Measurements from ENCODE around the gene RNF167.
A peak's percentile ranks its signal among the peaks of the same experiment; 100 is the strongest.

Gene RNF167

GRCh38 chr17:4939796-4940554 lies at the start of gene RNF167, which contains the start of gene SLC25A11:
RNF167 (plus strand) TSS chr17:4940268; CDS start chr17:4940910, 642 bp downstream.
SLC25A11 (minus strand) TSS chr17:4940046; CDS start chr17:4939910, 136 bp downstream.
- Histone ChIP-seq H3K4me1 (ENCODE audit: insufficient read depth, low read length, poor library complexity, severe bottlenecking) (peaks cover 72% of the 10 kb centered on the region), H3K4me2 (ENCODE audit: low read depth, low read length, poor library complexity, severe bottlenecking) (peak within 1 kb of the TSS; percentile 98), H3K9ac (ENCODE audit: low read depth, low read length, poor library complexity, severe bottlenecking) (peak within 1 kb of the TSS; percentile 99), H2AFZ (ENCODE audit: low read length) (peak within 1 kb of the TSS; percentile 67), H4K20me1 (ENCODE audit: insufficient read depth, low read length, poor library complexity, severe bottlenecking) (peaks cover 46% of the 10 kb centered on the region), H3K27me3 (ENCODE audit: insufficient read depth, low read length, poor library complexity, severe bottlenecking) (no peaks in the 10 kb centered on the region), H3K9me2 (replicated peaks; ENCODE audit: low read depth, low read length) (no peaks in the 10 kb centered on the region), H3K9me3 (ENCODE audit: insufficient read depth, low read depth, low read length) (no peaks in the 10 kb centered on the region), H3F3A (ENCODE audit: low read depth) (peaks cover 22% of the 10 kb centered on the region), H3K36me3 (ENCODE audit: insufficient read depth, low read length) (peaks cover 23% of the 10 kb centered on the region; the same call in 1 of the 2 replicates), H3K79me2 (ENCODE audit: insufficient read depth, low read length) (peaks cover 78% of the 10 kb centered on the region), H3K4me3 (ENCODE audit: low read length, poor library complexity, severe bottlenecking) (peak within 1 kb of the TSS; percentile 90)
- TF ChIP-seq CTCF (conservative IDR thresholded peaks at IDR 0.05; ENCODE audit: low read length) (no peak), EZH2phosphoT487 (IDR thresholded peaks at IDR 0.05; ENCODE audit: borderline replicate concordance) (no peak)

- Histone ChIP-seq H3K9me3 (ENCODE audit: insufficient read depth, low read depth, low read length) (no peaks in the 10 kb centered on the region), H3K27me3 (ENCODE audit: insufficient read depth, low read length, poor library complexity, severe bottlenecking) (no peaks in the 10 kb centered on the region), H3K79me2 (ENCODE audit: insufficient read depth, low read length) (no peaks in the 10 kb centered on the region), H3K4me3 (ENCODE audit: low read length, poor library complexity, severe bottlenecking) (no peak overlapping the region), H4K20me1 (ENCODE audit: insufficient read depth, low read length, poor library complexity, severe bottlenecking) (no peaks in the 10 kb centered on the region), H3K36me3 (ENCODE audit: insufficient read depth, low read length) (peaks cover 37% of the 10 kb centered on the region; the same call in 1 of the 2 replicates), H3K9ac (ENCODE audit: low read depth, low read length, poor library complexity, severe bottlenecking) (no peak overlapping the region), H3K4me2 (ENCODE audit: low read depth, low read length, poor library complexity, severe bottlenecking) (no peak overlapping the region), H3K4me1 (ENCODE audit: insufficient read depth, low read length, poor library complexity, severe bottlenecking) (no peaks in the 10 kb centered on the region), H3K9me2 (replicated peaks; ENCODE audit: low read depth, low read length) (no peaks in the 10 kb centered on the region), H2AFZ (ENCODE audit: low read length) (no peak overlapping the region), H3F3A (ENCODE audit: low read depth) (no peaks in the 10 kb centered on the region)
- TF ChIP-seq EZH2phosphoT487 (IDR thresholded peaks at IDR 0.05; ENCODE audit: borderline replicate concordance) (no peak), CTCF (conservative IDR thresholded peaks at IDR 0.05; ENCODE audit: low read length) (no peak)
Observed at GRCh38 chr17:4891411-4892410, 48.4 kb upstream of the RNF167 start.

GRCh38 chr17:4892499-4893221 lies 47.4 kb upstream of the RNF167 start:
- H3K27me3 ChIP-seq (ENCODE audit: insufficient read depth, low read length, poor library complexity, severe bottlenecking) = no peaks in the 10 kb centered on the region
- no peak overlapping the region for H2AFZ ChIP-seq (ENCODE audit: low read length)
- H3K36me3 ChIP-seq (ENCODE audit: insufficient read depth, low read length) = peaks cover 30% of the 10 kb centered on the region; the same call in 1 of the 2 replicates
- H3F3A ChIP-seq (ENCODE audit: low read depth) = no peaks in the 10 kb centered on the region
- H4K20me1 ChIP-seq (ENCODE audit: insufficient read depth, low read length, poor library complexity, severe bottlenecking) = no peaks in the 10 kb centered on the region
- H3K4me1 ChIP-seq (ENCODE audit: insufficient read depth, low read length, poor library complexity, severe bottlenecking) = no peaks in the 10 kb centered on the region
- no peak overlapping the region for H3K4me2 ChIP-seq (ENCODE audit: low read depth, low read length, poor library complexity, severe bottlenecking)
- H3K9ac ChIP-seq (ENCODE audit: low read depth, low read length, poor library complexity, severe bottlenecking) = no peak overlapping the region
- H3K9me3 ChIP-seq (ENCODE audit: insufficient read depth, low read depth, low read length) = no peaks in the 10 kb centered on the region
- no peaks in the 10 kb centered on the region for H3K79me2 ChIP-seq (ENCODE audit: insufficient read depth, low read length)
- no peak overlapping the region for H3K4me3 ChIP-seq (ENCODE audit: low read length, poor library complexity, severe bottlenecking)
- TF ChIP-seq EZH2phosphoT487 (IDR thresholded peaks at IDR 0.05; ENCODE audit: borderline replicate concordance) = no peak
- no peak for TF ChIP-seq CTCF (conservative IDR thresholded peaks at IDR 0.05; ENCODE audit: low read length)
- H3K9me2 ChIP-seq (replicated peaks; ENCODE audit: low read depth, low read length) = no peaks in the 10 kb centered on the region

All from Loucy (cell line).